ENCODE data around the gene CST5. TPM values are rescaled to one million over a fixed set of nuclear protein-coding genes. Genes with fewer than 3 reads are reported as not detected.
"Not testable (repeated sequence)": the region's sequence is repeated elsewhere in the genome, so short reads cannot be mapped to it uniquely, and the experiment has no call there.

The CST5 gene
- total RNA-seq, 1 donor from 2014 or later, result 0.50 TPM

- peaks cover 22% of the 10 kb centered on the region for H3K27me3 Mint-ChIP-seq (ENCODE audit: low read depth, unreplicated experiment)
These were observed 29.8 kb upstream of the CST5 start for GRCh38 chr20:23909390-23909789.

DNA sequence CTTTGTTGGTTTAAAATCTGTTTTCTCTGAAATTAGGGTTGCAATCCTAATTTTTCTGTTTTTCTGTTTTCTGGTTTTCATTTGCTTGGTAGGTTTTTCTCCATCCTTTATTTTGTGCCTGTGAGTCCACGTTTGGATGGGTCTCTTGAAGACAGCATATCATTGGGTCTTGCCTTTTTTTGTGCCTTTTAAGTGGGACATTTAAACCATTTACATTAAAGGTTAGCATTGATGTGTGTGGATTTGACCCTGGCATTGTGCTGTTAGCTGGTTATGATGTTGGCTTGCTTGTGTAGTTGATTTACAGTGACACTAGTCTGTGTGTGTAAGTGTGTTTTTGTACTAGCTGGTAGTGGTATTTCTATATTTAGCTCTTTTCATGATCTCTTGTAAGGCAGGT is 28.0 kb upstream of the CST5 start:
- Histone ChIP-seq H3K9me3 (ENCODE audit: insufficient read depth, low read depth, low read length) (no peaks in the 10 kb centered on the region), H3K4me3 (ENCODE audit: insufficient read depth, low read depth, low read length) (no peak overlapping the region), H3K79me2 (ENCODE audit: insufficient read depth, low read length) (no peaks in the 10 kb centered on the region), H3K27ac (ENCODE audit: low read depth, low read length) (no peak overlapping the region), H3K9ac (ENCODE audit: low read length) (no peak overlapping the region), H3K36me3 (ENCODE audit: insufficient read depth, low read length) (no peaks in the 10 kb centered on the region), H4K20me1 (ENCODE audit: insufficient read depth, low read length) (no peaks in the 10 kb centered on the region), H3K4me1 (ENCODE audit: insufficient read depth, low read length) (no peaks in the 10 kb centered on the region), H3K4me2 (ENCODE audit: low read length) (no peak overlapping the region), H3K27me3 (ENCODE audit: insufficient read depth, low read length) (no peaks in the 10 kb centered on the region), H2AFZ (ENCODE audit: low read depth, low read length) (no peak overlapping the region)
- H3K27me3 Mint-ChIP-seq (ENCODE audit: low read depth, unreplicated experiment), result peaks cover 14% of the 10 kb centered on the region
- no peaks in the 10 kb centered on the region for H3K36me3 Mint-ChIP-seq (ENCODE audit: low read depth, unreplicated experiment)
- H3K4me3 Mint-ChIP-seq (ENCODE audit: unreplicated experiment), result no peak overlapping the region
- DNase-seq (ENCODE audit: low read depth), result no peak
- no peak overlapping the region for H3K27ac Mint-ChIP-seq (ENCODE audit: unreplicated experiment)
- FAIRE-seq, result no peak
- peaks cover 10% of the 10 kb centered on the region for H3K9me3 Mint-ChIP-seq (ENCODE audit: unreplicated experiment)
- no peaks in the 10 kb centered on the region for H3K4me1 Mint-ChIP-seq (ENCODE audit: low read depth, unreplicated experiment)
- no peak for TF ChIP-seq CTCF (IDR thresholded peaks at IDR 0.05; ENCODE audit: insufficient read depth, low read depth, low read length)
- TF ChIP-seq EZH2 (IDR thresholded peaks at IDR 0.05; ENCODE audit: insufficient read depth, low read length), result no peak

More at GRCh38 chr20:23909390-23909789, 29.8 kb upstream of the CST5 start:
- no peaks in the 10 kb centered on the region for H3K27me3 ChIP-seq (ENCODE audit: insufficient read depth, low read length)
- DNase-seq (ENCODE audit: low read depth) (no peak), FAIRE-seq (no peak)
- H3K9me3 ChIP-seq (ENCODE audit: insufficient read depth, low read depth, low read length), result no peaks in the 10 kb centered on the region
- no peaks in the 10 kb centered on the region for H3K4me1 ChIP-seq (ENCODE audit: insufficient read depth, low read length)
- no peaks in the 10 kb centered on the region for H3K79me2 ChIP-seq (ENCODE audit: insufficient read depth, low read length)
- TF ChIP-seq CTCF (IDR thresholded peaks at IDR 0.05; ENCODE audit: insufficient read depth, low read depth, low read length) (no peak), EZH2 (IDR thresholded peaks at IDR 0.05; ENCODE audit: insufficient read depth, low read length) (no peak)
- Mint-ChIP-seq H3K4me3 (ENCODE audit: unreplicated experiment) (no peak overlapping the region), H3K4me1 (ENCODE audit: low read depth, unreplicated experiment) (peaks cover 3% of the 10 kb centered on the region), H3K9me3 (ENCODE audit: unreplicated experiment) (peaks cover 12% of the 10 kb centered on the region), H3K36me3 (ENCODE audit: low read depth, unreplicated experiment) (no peaks in the 10 kb centered on the region), H3K27ac (ENCODE audit: unreplicated experiment) (no peak overlapping the region)
- H3K27ac ChIP-seq (ENCODE audit: low read depth, low read length), result no peak overlapping the region
- no peak overlapping the region for H2AFZ ChIP-seq (ENCODE audit: low read depth, low read length)
- H3K4me3 ChIP-seq (ENCODE audit: insufficient read depth, low read depth, low read length), result no peak overlapping the region
- no peaks in the 10 kb centered on the region for H4K20me1 ChIP-seq (ENCODE audit: insufficient read depth, low read length)
- H3K4me2 ChIP-seq (ENCODE audit: low read length), result no peak overlapping the region
- no peaks in the 10 kb centered on the region for H3K36me3 ChIP-seq (ENCODE audit: insufficient read depth, low read length)
- no peak overlapping the region for H3K9ac ChIP-seq (ENCODE audit: low read length)

- DNase-seq (ENCODE audit: low read depth); H3K4me3 Mint-ChIP-seq (ENCODE audit: unreplicated experiment); H3K9ac ChIP-seq (ENCODE audit: low read length): not testable (repeated sequence)
These were observed 22.8 kb upstream of the CST5 start for GRCh38 chr20:23902396-23902795.

GRCh38 chr20:23890867-23891266 is 11.3 kb upstream of the CST5 start:
- not testable (repeated sequence) for H3K9me3 Mint-ChIP-seq (ENCODE audit: unreplicated experiment); H3K79me2 ChIP-seq (ENCODE audit: insufficient read depth, low read length); H3K9ac ChIP-seq (ENCODE audit: low read length); H3K27me3 ChIP-seq (ENCODE audit: insufficient read depth, low read length); H3K9me3 ChIP-seq (ENCODE audit: insufficient read depth, low read depth, low read length); DNase-seq (ENCODE audit: low read depth); H3K4me1 ChIP-seq (ENCODE audit: insufficient read depth, low read length); H3K36me3 Mint-ChIP-seq (ENCODE audit: low read depth, unreplicated experiment); H3K4me2 ChIP-seq (ENCODE audit: low read length); H3K4me1 Mint-ChIP-seq (ENCODE audit: low read depth, unreplicated experiment); FAIRE-seq; H4K20me1 ChIP-seq (ENCODE audit: insufficient read depth, low read length); H3K27ac Mint-ChIP-seq (ENCODE audit: unreplicated experiment); H3K27ac ChIP-seq (ENCODE audit: low read depth, low read length); H3K4me3 Mint-ChIP-seq (ENCODE audit: unreplicated experiment); H3K4me3 ChIP-seq (ENCODE audit: insufficient read depth, low read depth, low read length); H3K36me3 ChIP-seq (ENCODE audit: insufficient read depth, low read length); H2AFZ ChIP-seq (ENCODE audit: low read depth, low read length)
- H3K27me3 Mint-ChIP-seq (ENCODE audit: low read depth, unreplicated experiment), result peaks cover 23% of the 10 kb centered on the region

More at GRCh38 chr20:23902396-23902795, 22.8 kb upstream of the CST5 start:
- not testable (repeated sequence) for H3K4me1 ChIP-seq (ENCODE audit: insufficient read depth, low read length); H3K27me3 ChIP-seq (ENCODE audit: insufficient read depth, low read length); H3K9me3 Mint-ChIP-seq (ENCODE audit: unreplicated experiment); H3K27ac ChIP-seq (ENCODE audit: low read depth, low read length); H3K4me1 Mint-ChIP-seq (ENCODE audit: low read depth, unreplicated experiment); H3K27ac Mint-ChIP-seq (ENCODE audit: unreplicated experiment); H3K9me3 ChIP-seq (ENCODE audit: insufficient read depth, low read depth, low read length); H3K4me3 ChIP-seq (ENCODE audit: insufficient read depth, low read depth, low read length); H4K20me1 ChIP-seq (ENCODE audit: insufficient read depth, low read length); H2AFZ ChIP-seq (ENCODE audit: low read depth, low read length); H3K79me2 ChIP-seq (ENCODE audit: insufficient read depth, low read length); H3K27me3 Mint-ChIP-seq (ENCODE audit: low read depth, unreplicated experiment); H3K36me3 Mint-ChIP-seq (ENCODE audit: low read depth, unreplicated experiment); H3K36me3 ChIP-seq (ENCODE audit: insufficient read depth, low read length); FAIRE-seq; H3K4me2 ChIP-seq (ENCODE audit: low read length)
